GM19351 (cell line): ENCODE results near the gene TBCE.

Source experiments
- ATAC-seq: cut with Tn5 transposase; IDR thresholded peaks from one replicate; pipeline ENCODE4 v1.9.1; 2021; ENCODE audit warnings: mild to moderate bottlenecking, moderate library complexity; ENCODE audit not compliant: unreplicated experiment

TBCE gene

GRCh38 chr1:235367000-235367908 is at the start of gene TBCE:
TSS of gene TBCE (plus strand) at chr1:235367427. CDS start at chr1:235380050, 12,623 bp downstream.
- ATAC-seq, result peak; percentile 100

- ATAC-seq, result no peak
Measured at GRCh38 chr1:235319255-235319654, 48.0 kb upstream of the TBCE start.

- no peak for ATAC-seq
Measured at GRCh38 chr1:235320521-235321179, 46.6 kb upstream of the TBCE start.

- no peak for ATAC-seq
Measured at GRCh38 chr1:235324296-235324695, 42.9 kb upstream of the TBCE start.

GRCh38 chr1:235325139-235325538 is 42.1 kb upstream of the TBCE start:
- no peak for ATAC-seq

GRCh38 chr1:235325854-235326253 is 41.4 kb upstream of the TBCE start:
- ATAC-seq, result no peak

- peak; percentile 21 for ATAC-seq
Measured at GRCh38 chr1:235326719-235327558, 40.3 kb upstream of the TBCE start.

GRCh38 chr1:235327559-235328270 is 39.5 kb upstream of the TBCE start, which contains the start of gene ARID4B:
TSS of gene ARID4B (minus strand) at chr1:235328179. CDS start at chr1:235326919, 1,260 bp downstream.
- ATAC-seq, result no peak

GRCh38 chr1:235328271-235329138 is 38.7 kb upstream of the TBCE start, which contains the start of gene GGPS1:
TSS of gene GGPS1 (plus strand) at chr1:235328570. CDS start at chr1:235335265, 6,695 bp downstream.
- ATAC-seq, result peak; percentile 49

GRCh38 chr1:235329139-235329902 is 37.9 kb upstream of the TBCE start:
- peak; percentile 34 for ATAC-seq

- ATAC-seq, result no peak
Measured at GRCh38 chr1:235330918-235331285, 36.3 kb upstream of the TBCE start.

GRCh38 chr1:235331401-235331800 is 35.8 kb upstream of the TBCE start:
- no peak for ATAC-seq

GRCh38 chr1:235336903-235337302 is 30.3 kb upstream of the TBCE start:
- ATAC-seq, result no peak

- ATAC-seq, result no peak
Measured at GRCh38 chr1:235339746-235340145, 27.5 kb upstream of the TBCE start.

GRCh38 chr1:235341334-235341733 is 25.9 kb upstream of the TBCE start:
- ATAC-seq, result no peak

- no peak for ATAC-seq
Measured at GRCh38 chr1:235342039-235342438, 25.2 kb upstream of the TBCE start.

GRCh38 chr1:235342471-235342870 is 24.8 kb upstream of the TBCE start:
- no peak for ATAC-seq

- no peak for ATAC-seq
Measured at GRCh38 chr1:235343726-235344125, 23.5 kb upstream of the TBCE start.

- ATAC-seq, result no peak
Measured at GRCh38 chr1:235351441-235351840, 15.8 kb upstream of the TBCE start.
